Stimulated activated CD8-positive, alpha-beta memory T cell treated with anti-CD3 and anti-CD28 coated beads, Interleukin-15, amount 100 ng/mL, for 48 hours (primary cell): ENCODE results near the gene RSRC2.
"Not testable (repeated sequence)": the region's sequence is repeated elsewhere in the genome, so short reads cannot be mapped to it uniquely, and the experiment has no call there.

ENCODE experiments used
- DNase-seq, 2 donors: peaks; one replicate each; pipeline ENCODE4 v3.0.0-alpha.2; 2020; ENCODE audit warnings: low read depth in 2 of 2

The RSRC2 gene

GRCh38 chr12:122526683-122527477 is at the start of gene RSRC2, which contains the start of gene KNTC1:
Gene RSRC2 (minus strand): TSS chr12:122526936. CDS start chr12:122526853, 83 bp downstream.
Gene KNTC1 (plus strand): TSS chr12:122527249. CDS start chr12:122530064, 2,815 bp downstream.
- DNase-seq, result peak; percentile 94 to 97

GRCh38 chr12:122571821-122572220 is 45.1 kb upstream of the RSRC2 start:
- no peak for DNase-seq

- not testable (repeated sequence) for DNase-seq
Measured at GRCh38 chr12:122570006-122570405, 43.3 kb upstream of the RSRC2 start.

- DNase-seq, result no peak
Measured at GRCh38 chr12:122569288-122569687, 42.6 kb upstream of the RSRC2 start.

- not testable (repeated sequence) for DNase-seq
Measured at GRCh38 chr12:122566816-122567215, 40.1 kb upstream of the RSRC2 start.

GRCh38 chr12:122563361-122563760 is 36.6 kb upstream of the RSRC2 start:
- DNase-seq, result no peak

- DNase-seq, result no peak
Measured at GRCh38 chr12:122560138-122560537, 33.4 kb upstream of the RSRC2 start.

GRCh38 chr12:122558745-122559641 is 32.3 kb upstream of the RSRC2 start:
- DNase-seq, result no peak

- no peak for DNase-seq
Measured at GRCh38 chr12:122547330-122547729, 20.6 kb upstream of the RSRC2 start.

- no peak for DNase-seq
Measured at GRCh38 chr12:122545855-122546254, 19.1 kb upstream of the RSRC2 start.

- no peak for DNase-seq
Measured at GRCh38 chr12:122544537-122544936, 17.8 kb upstream of the RSRC2 start.

GRCh38 chr12:122538496-122538895 is 11.8 kb upstream of the RSRC2 start:
- DNase-seq, result no peak

GRCh38 chr12:122537021-122537420 is 10.3 kb upstream of the RSRC2 start:
- no peak for DNase-seq

- DNase-seq, result no peak
Measured at GRCh38 chr12:122533856-122534255, 7.1 kb upstream of the RSRC2 start.

GRCh38 chr12:122528992-122529391 is 2.3 kb upstream of the RSRC2 start:
- no peak for DNase-seq

GRCh38 chr12:122528582-122528981 is 1.8 kb upstream of the RSRC2 start:
- DNase-seq, result no peak

GRCh38 chr12:122527478-122527944 is 775 bp upstream of the RSRC2 start:
- DNase-seq, result peak in 1 of 2 donors; percentile 34

- no peak for DNase-seq
Measured at GRCh38 chr12:122523846-122524718, 2.7 kb downstream of the RSRC2 start.

GRCh38 chr12:122523280-122523679 is 3.5 kb downstream of the RSRC2 start:
- no peak for DNase-seq

- DNase-seq, result no peak
Measured at GRCh38 chr12:122520676-122521075, 6.1 kb downstream of the RSRC2 start.

- no peak for DNase-seq
Measured at GRCh38 chr12:122519418-122519817, 7.3 kb downstream of the RSRC2 start.
